ENCODE measurements around the gene PRMT1.

DNA sequence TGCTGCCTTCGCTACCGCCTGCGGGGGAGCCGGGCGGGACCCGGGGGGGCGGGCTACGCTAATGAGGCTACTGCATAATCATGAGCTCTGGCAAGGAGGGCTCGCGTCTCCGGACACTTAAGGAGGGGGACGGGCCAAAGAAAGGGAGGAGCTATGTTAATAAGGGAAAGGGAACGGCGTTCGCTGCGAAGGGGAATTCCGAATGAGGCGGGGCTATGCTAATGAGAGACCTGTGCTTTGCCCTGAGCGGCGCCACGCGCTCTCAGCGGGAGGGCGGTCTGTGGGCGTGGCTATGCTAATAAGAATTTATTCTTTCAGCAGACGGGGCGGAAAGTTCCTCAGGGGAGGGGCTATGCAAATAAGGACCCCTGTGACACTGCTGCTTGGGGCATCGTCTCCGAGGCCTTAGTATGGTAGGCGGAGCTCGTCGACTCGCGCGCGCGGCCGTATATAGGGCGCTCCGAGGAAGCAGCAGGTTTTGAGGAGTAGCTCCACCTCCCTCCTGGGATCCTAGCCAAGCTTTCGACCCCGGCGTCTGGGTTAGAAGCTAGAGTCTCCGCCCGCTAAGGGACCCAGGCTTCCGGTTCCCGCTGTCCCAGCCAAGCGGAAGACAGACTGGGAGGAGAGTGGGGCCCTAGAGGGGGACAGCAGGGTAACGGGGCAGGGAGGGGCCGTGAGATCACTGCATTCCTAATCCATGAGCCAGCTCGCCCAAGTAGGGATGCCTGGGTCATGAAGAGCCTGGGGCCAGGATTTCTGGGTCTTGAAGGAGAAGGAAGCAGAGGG is 36.8 kb upstream of the PRMT1 start, which contains the start of gene RRAS:
- TF ChIP-seq, protein P1, sequence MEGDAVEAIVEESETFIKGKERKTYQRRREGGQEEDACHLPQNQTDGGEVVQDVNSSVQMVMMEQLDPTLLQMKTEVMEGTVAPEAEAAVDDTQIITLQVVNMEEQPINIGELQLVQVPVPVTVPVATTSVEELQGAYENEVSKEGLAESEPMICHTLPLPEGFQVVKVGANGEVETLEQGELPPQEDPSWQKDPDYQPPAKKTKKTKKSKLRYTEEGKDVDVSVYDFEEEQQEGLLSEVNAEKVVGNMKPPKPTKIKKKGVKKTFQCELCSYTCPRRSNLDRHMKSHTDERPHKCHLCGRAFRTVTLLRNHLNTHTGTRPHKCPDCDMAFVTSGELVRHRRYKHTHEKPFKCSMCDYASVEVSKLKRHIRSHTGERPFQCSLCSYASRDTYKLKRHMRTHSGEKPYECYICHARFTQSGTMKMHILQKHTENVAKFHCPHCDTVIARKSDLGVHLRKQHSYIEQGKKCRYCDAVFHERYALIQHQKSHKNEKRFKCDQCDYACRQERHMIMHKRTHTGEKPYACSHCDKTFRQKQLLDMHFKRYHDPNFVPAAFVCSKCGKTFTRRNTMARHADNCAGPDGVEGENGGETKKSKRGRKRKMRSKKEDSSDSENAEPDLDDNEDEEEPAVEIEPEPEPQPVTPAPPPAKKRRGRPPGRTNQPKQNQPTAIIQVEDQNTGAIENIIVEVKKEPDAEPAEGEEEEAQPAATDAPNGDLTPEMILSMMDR (IDR thresholded peaks at IDR 0.05) = no peak
- peak; percentile 86 to 96 (median 95) for TF ChIP-seq POLR2A (IDR thresholded peaks at IDR 0.05)
